ENCODE results near the gene SPAG17.

SPAG17 gene

DNA sequence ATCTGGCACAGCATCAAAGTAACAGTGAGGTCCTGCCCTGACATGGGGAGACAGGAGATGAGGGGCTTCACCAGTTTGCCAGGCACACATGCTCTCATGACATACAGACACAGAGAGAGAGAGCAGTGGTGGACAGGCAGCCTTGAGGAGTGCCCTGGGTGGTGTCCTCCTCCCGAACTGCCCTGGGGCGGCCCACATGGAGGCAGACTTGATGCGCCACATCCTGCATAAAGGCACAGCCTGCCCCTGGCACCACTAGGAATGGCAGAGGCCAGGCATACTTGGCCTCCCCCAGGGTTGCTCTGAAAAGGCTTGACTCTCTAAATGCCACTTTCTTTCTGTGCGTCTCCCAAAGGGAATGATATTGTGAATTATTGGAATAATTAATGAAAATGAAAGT lies 67.5 kb downstream of the SPAG17 start:
- DNase-seq, result no peak

- no peak for DNase-seq
These were observed 68.1 kb downstream of the SPAG17 start for GRCh38 chr1:118116909-118117308.

DNA sequence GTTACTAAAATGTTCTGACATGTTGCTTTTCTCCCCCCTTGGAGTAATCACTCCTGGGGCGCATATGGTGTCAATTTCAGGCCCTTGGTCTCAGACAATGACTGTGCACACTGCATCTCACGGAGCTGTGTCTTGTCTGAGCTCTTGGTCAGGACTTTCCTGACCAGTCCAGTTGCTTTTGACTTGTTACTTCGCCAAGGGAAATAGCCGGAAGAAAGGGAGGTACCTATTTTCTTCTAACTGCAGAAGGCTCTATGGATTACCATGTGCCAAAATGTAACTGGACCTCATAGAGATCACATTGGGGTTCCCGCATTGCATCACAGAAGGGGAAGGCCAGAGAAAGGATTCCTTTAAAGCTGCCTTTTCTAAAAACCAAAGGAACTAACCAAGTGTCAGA lies 68.6 kb downstream of the SPAG17 start:
- DNase-seq, result no peak

- no peak for DNase-seq
These were observed 69.3 kb downstream of the SPAG17 start for GRCh38 chr1:118115567-118116295.

DNA sequence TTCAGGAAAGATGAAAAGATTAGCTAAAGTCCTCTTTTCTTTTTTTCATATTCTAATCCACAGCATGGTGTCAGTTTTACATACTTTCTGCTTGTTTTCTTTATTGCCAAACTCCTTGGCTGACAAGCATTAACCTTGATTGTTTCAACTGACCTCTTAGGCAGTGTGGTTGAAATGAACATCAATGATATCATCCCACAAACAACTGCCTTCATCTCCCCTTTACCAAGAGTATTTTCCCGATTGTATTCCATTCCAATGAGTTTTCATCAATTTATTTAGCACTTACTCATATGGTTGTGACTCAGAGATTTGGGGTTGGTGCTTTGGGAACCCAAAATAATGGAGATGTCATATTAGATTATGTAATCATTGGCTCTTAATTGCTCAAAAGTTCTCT lies 71.8 kb downstream of the SPAG17 start:
- no peak for DNase-seq

GRCh38 chr1:118110580-118110979 lies 74.4 kb downstream of the SPAG17 start:
- DNase-seq, result no peak

- DNase-seq, result no peak
These were observed 80.1 kb downstream of the SPAG17 start for GRCh38 chr1:118104951-118105350.

- no peak for DNase-seq
These were observed 82.6 kb downstream of the SPAG17 start for GRCh38 chr1:118102445-118102844.

DNA sequence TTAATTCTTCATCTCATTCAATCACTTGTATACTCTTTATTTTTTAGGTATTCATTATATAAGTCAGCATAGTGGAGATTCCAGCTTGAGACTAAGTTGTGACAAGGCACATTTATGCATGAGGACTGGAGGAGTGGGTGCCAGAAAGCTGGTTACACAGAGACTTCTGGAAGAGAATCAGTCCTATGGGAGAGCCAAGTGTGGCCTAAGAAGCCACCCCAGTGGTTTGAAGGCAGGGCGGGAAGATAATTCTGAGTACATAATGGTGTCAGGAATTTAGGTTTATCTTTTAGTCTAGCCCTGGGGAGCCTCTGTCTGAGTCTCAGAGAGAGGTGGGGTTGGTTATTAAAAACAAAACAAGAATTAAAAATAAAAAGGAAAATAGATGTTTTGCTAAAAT lies 83.0 kb downstream of the SPAG17 start:
- no peak for DNase-seq

DNA sequence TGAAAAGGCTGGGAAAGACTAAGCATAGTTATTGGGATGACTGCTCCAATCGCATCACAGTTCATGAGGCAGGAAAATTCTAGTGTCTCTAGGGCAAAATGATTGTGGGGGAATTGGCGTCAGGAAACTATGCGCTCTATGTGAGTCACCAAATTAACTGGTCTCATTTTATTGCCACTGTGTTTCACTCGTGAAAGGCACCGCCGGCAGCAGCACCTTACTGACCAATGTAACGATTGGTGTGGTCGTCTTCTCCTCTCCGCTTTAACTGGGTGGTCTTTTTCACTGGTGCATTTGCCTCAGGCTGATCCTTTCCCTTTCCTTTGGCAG lies 83.5 kb downstream of the SPAG17 start:
- DNase-seq, result no peak

DNA sequence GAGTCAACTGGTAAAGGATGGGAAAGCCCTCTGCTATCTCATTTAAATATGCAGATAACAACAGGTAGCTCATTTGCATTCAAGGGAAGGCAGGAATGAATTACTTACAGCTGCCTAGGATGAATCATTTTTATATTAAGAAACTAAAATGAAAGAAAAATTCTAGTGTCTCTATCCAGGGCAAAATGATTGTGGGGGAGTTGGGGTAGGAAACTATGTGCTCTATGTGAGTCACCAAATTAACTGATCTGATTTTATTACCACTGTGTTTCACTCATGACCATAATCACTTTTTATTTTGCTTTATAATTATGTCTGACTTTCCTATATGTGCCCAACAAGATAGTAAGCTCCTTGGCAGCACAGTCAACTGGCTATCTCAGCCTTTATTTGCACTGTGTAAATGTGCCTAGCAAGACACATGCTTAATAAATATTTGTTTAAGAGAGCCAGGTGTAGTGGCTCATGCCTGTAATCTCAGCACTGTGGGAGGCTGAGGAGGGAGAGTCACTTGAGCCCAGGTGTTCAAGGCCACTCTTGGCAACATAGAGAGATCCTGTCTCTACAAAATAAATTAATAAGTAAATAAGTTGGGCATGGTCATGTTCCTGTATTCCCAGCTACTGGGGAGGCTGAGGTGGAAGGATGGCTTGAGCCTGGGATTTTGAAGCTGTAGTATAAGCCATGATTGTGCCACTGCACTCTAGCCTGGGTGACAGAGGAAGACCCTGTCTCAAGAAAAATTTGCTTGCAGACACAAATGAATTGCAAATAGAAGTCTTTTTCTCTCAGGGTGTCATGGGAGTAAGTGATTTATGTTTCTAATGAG lies 84.1 kb downstream of the SPAG17 start:
- DNase-seq, result no peak

- DNase-seq, result no peak
These were observed 85.3 kb downstream of the SPAG17 start for GRCh38 chr1:118099686-118100085.

DNA sequence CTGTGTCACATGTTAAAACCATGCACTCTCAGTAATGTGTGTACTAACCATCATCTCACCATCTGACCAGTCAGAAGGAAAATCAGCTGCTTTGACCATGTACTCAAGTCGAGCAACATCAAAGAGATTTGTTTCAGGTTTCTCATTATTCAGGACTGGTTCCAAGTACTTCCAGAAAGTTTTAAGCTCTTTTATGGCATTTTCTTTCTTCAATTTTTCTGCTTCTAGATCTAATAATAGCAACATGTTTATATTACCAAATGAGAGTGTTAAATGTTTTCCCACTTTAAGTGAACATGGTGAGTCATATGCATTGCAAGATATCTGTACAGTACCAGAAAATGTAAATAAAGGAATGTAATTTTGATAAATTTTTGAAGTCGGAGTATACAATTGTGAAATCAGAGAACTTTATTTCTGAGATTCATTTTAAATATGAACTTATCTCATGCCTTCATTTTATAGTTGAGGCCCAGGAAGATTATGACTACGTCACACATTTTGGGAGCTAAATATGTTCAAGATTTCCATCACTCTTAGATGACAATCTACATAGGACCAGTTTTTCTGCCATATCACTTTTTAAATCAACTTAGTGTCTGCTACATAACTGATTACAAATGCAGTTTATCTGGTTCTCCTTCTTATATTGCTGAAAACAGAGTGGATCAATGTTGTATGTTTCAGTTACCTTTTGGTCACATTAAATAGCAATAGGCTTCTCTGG lies 87.2 kb downstream of the SPAG17 start:
- DNase-seq, result no peak

DNA sequence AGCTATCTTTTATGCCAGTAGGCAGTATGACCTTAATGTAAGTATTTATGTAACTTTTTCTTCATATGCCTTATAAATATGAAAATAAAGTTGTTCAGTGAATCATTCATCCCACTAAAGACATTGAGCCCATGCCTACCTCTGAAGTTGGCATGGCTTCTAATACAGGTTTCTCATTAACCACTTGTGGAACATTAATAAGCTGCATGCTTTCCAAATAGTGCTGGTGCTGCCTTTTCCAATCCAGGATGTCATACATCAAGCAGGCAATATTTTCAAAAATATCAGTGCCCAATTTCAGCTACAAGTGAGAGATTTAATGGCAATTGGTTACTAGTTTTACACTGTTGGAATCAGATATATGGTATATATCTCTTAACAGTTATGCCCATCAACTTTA lies 92.0 kb downstream of the SPAG17 start:
- DNase-seq, result no peak

- no peak for DNase-seq
These were observed 94.9 kb downstream of the SPAG17 start for GRCh38 chr1:118090130-118090529.

- DNase-seq, result no peak
These were observed 99.7 kb downstream of the SPAG17 start for GRCh38 chr1:118085365-118085764.

DNA sequence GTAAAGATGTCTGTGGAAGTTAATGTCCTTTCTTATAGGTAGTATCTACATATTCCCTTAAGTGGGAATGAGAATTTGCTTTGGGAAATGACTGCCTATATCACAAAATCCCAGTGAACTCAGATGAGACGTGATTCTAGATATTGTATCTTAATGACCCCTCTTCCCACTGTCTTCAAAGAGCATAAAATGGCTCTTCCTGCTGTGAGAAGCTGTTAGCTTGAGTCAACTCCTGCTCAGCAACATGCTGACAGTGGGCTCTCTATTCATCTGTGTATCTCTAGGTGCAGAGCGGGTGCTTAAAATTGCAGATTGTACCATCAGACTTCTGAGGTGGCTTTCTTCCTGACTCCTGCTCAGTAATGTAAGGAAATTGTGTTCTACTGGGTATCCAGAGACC lies 100.6 kb downstream of the SPAG17 start:
- DNase-seq, result no peak

DNA sequence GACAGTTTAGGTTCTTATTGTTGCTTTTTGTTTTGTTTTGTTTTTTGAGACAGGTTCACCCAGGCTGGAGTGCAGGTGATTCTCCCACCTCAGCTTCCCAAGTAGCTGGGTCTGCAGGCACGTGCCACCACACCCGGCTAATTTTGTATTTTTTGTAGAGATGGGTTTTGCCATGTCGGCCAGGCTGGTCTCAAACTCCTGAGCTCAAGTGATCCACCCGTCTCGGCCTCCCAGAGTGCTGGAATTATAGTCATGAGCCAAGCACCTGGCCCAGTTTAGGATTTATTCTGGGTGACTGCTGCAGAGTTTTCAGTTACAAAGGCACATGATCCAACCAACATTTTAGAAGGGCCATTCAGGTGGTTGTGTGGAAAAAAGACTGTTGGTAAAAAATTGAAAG lies 102.0 kb downstream of the SPAG17 start:
- no peak for DNase-seq

DNA sequence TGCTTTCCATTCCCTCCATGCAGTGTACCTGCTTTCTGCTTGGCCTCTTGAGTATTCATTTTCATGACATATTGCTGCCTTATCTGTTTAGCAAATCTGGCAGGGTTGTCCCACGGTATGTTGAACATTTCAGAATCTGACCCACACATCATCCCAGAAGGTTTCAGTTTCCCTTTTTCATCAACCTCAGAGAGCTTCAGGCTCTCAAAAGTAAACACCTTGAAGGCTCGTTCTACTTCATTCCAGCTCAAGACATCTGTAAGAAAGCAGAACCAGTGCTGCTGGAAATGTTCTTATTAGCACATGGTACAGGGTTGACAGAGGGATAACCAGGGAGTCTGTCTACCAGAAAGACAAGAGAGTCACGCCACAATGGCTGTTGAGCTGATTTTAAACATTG lies 103.6 kb downstream of the SPAG17 start:
- peak; percentile 22 for DNase-seq

- DNase-seq, result peak; percentile 58
These were observed 107.5 kb downstream of the SPAG17 start for GRCh38 chr1:118077331-118078045.

DNA sequence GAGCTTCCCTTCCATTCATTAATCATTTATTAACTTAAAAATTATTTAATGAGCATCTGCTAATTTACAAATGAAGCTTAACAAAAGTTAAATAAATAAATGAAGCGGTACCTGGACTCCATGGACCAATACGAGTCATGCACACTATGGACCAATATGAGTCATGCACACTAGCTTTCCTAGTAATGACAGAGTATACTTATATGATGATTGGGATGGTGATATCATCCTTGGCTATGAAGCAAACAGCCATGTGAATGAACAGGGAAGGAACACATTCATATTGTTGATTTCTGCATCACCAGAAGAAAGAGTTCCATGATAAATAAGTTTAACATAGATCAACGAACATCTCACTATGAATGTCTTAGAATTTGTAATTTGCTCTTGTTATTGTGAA lies 109.9 kb downstream of the SPAG17 start:
- DNase-seq, result peak; percentile 66

- DNase-seq, result peak; percentile 70
These were observed 111.2 kb downstream of the SPAG17 start for GRCh38 chr1:118073648-118074435.
